Measurements from ENCODE around the gene BHLHE23.

The BHLHE23 gene

GRCh38 chr20:63006540-63007359 lies at the start of gene BHLHE23:
Gene BHLHE23, minus strand, starts transcription at chr20:63006964. Its CDS starts 190 bp downstream, at chr20:63006774.
- no peak for DNase-seq (ENCODE audit: low spot score)

DNA sequence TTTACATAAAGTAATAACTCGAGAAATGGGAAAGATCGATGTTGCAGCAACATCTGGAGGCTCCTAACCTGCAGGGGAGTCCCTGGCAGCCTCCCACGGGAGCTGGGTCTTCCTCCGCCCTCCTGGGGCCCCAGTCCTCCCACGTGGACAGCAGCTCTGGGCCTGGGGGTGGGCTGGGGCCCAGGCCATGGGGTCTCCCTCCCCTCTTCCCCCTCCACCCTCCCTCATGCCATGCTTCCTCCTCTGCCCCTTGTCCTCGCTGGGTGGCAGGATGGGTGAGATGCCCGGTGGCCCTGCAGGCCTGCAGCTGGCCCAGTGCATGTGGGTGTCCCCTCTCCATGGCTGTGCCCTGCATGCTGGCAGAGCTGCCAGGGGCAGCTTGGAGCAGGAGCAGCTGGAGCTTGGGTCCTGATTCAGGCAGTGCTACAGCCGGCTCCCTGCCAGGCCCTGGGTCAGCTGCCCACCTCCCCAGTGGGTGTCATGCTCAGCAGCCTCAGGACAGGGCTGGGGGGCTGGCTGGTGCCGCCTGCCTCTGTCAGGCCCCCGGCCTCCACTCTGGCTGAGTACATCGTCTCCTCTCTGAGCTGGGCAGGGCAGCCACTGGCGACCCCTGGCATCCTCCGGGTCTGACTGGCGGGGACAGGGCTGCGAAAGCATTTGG lies 48.9 kb upstream of the BHLHE23 start:
- DNase-seq (ENCODE audit: low spot score), result no peak

DNA sequence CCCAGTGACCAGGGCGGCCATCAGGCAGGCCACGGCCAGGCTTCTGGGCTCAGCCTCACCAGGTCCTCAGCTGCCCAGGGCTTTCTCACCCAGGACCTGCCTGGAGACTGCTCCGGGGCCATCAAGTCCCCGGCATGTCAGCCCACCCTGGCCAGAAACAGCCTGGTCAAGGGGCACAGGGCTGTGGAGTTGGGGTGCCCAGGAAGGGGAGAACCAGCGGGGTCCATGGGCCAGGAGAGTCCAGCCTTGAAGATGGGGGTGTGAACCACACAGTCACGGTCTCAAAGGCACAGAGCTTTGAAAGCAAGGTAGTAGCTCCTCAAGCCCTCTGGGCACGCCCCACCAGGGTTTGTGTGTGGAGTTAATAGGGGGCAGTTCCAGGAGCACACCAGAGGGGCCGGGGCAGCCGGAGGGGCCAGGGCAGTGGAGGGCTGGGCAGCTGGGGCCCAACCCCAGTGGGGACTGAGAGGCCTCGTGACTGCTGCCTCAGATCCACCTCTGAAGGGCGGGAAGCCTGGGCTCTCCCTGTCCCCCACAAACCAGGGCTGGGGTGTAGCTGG lies 48.0 kb upstream of the BHLHE23 start:
- DNase-seq (ENCODE audit: low spot score), result no peak

GRCh38 chr20:63054103-63054474 lies 47.3 kb upstream of the BHLHE23 start:
- no peak for DNase-seq (ENCODE audit: low spot score)

GRCh38 chr20:63053432-63054102 lies 46.8 kb upstream of the BHLHE23 start:
- no peak for DNase-seq (ENCODE audit: low spot score)

- no peak for DNase-seq (ENCODE audit: low spot score)
Observed at GRCh38 chr20:63052571-63053431, 46.0 kb upstream of the BHLHE23 start.

DNA sequence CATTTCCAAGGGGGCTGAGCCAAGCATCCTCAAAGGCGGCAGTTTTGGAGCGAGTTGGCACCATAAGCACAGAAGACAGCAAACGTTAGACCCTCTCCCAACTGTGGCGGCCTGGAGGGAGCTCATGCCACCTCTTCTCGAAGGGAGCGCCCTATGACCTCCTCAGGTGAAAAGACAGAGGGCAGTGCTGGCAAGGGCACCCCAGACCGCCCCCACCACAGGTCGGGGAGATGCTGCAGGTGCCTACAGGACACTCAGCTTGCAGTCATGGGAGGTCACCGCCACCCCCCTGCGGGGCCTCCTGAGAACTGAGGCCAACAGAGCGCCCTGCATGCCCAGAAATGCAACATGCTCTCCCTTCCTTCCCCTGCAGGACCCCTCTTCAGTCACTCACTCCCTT lies 45.1 kb upstream of the BHLHE23 start:
- no peak for DNase-seq (ENCODE audit: low spot score)

DNA sequence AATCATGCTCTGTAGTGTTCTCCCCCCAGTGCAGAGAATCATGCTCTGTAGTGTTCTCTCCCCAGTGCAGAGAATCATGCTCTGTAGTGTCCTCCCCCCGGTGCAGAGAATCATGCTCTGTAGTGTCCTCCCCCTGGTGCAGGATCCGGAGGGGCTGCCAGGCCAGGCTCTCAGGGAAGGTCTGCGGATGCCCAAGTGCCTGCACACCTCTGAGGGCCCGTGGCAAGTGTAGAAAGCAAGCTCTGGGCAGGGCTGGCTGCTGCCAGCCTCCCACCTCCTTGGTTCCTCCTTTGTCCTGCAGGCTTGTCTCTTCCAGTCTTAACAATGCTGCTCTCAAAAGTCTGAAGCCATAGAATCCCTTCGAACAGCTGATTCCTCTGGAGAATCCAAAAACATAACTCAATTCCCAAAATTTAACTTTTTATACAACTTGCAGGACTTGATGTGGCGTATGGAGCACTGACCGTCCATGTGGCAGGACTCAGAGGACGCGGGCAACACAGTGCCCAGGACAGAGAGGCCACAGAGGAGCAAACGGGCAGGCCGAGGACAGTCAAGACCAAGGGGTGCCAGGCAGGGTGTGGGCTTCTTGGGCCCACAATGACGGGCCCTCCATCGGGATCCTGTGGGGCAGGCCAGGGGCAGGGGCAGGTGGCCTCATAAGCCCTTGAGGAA lies 44.6 kb upstream of the BHLHE23 start:
- DNase-seq (ENCODE audit: low spot score), result no peak

DNA sequence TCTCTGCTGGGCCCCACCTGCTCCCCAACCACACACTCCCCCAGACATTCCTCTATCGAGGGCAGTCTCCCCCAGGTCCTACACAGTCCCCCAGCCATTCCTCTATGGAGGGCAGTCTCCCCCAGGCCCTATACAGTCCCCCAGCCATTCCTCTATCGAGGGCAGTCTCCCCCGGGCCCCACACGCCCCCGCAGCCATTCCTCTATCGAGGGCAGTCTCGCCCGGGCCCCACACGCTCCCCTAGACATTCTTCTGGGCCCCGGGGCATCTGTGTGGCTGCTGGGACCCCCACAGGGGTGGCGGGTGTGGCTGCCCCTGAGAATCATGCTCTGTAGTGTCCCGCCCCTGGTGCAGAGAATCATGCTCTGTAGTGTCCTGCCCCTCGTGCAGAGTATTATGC lies 43.6 kb upstream of the BHLHE23 start:
- DNase-seq (ENCODE audit: low spot score), result no peak

DNA sequence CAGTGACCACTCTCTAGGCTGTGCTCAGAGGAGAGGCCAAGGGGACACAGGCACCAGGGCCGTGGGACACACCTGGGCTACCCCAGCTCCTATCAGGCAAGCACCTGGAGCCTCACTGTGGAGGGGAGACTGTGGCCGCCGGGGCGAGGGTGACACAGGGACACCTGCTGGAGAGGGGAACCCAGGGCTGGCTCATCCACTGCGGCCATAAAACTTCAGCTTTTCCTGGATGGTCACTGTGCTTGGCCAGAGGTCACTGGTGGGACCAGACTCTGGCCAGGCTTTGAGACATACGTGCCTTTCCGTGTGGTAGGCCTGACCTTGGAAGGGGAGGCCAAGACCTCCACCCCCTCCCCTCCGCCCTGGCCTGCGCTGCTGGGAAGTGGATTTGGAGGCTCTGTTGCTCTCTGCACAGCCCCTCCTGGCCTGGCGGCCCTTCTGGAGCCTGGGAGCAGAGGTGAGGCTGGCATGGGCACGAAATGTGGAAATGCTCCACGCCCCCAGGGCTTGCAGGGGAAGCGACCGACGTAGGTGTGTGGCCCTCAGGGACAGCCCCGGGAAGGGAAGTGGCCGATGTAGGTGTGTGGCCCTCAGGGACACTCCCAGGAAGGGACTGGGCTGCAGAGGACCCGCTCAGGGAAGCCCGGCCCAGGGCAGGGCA lies 42.9 kb upstream of the BHLHE23 start:
- no peak for DNase-seq (ENCODE audit: low spot score)

DNA sequence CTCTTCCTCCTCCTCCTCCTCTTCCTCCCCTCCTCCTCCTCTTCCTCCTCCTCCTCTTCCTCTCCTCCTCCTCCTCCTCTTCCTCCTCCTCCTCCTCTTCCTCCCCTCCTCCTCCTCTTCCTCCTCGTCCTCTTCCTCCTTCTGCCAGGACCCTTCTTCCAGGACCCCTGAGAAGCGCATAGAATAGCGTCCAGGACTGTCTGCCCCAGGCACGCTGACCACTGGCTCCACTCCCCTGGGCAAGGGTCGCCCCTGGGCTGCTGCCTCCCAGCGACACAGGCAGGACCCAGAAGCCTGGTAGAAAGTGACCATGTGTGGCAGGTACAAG lies 42.4 kb upstream of the BHLHE23 start:
- no peak for DNase-seq (ENCODE audit: low spot score)

- no peak for DNase-seq (ENCODE audit: low spot score)
Observed at GRCh38 chr20:63048516-63049190, 41.9 kb upstream of the BHLHE23 start.

- no peak for DNase-seq (ENCODE audit: low spot score)
Observed at GRCh38 chr20:63047946-63048345, 41.2 kb upstream of the BHLHE23 start.

DNA sequence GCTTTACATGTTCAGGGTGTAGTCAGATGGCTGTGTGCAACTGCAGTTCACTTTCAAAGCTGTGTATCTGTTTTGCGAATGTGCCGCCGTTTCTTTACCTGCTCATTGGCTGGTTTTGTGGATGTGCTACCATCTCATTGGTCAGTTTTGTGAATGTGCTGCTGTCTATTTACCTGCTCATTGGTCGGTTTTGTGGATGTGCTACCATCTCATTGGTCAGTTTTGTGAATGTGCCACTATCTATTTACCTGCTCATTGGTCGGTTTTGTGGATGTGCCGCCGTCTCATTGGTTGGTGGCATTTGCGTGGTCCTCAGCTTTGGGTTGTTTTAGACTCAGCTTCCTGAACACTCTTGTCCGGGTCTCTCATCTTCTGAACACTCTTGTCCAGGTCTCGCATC lies 40.5 kb upstream of the BHLHE23 start:
- no peak for DNase-seq (ENCODE audit: low spot score)

- DNase-seq (ENCODE audit: low spot score), result no peak
Observed at GRCh38 chr20:63046841-63047240, 40.1 kb upstream of the BHLHE23 start.

GRCh38 chr20:63045991-63046390 lies 39.2 kb upstream of the BHLHE23 start:
- no peak for DNase-seq (ENCODE audit: low spot score)

GRCh38 chr20:63045401-63045800 lies 38.6 kb upstream of the BHLHE23 start:
- no peak for DNase-seq (ENCODE audit: low spot score)

GRCh38 chr20:63044605-63045004 lies 37.8 kb upstream of the BHLHE23 start:
- no peak for DNase-seq (ENCODE audit: low spot score)

GRCh38 chr20:63044204-63044600 lies 37.4 kb upstream of the BHLHE23 start:
- DNase-seq (ENCODE audit: low spot score), result no peak
